ENCODE results near the gene POLR2H.

The POLR2H gene

GRCh38 chr3:184387174-184387714, 25.7 kb downstream of the POLR2H start:
- DNase-seq (ENCODE audit: low read depth), result no peak

DNA sequence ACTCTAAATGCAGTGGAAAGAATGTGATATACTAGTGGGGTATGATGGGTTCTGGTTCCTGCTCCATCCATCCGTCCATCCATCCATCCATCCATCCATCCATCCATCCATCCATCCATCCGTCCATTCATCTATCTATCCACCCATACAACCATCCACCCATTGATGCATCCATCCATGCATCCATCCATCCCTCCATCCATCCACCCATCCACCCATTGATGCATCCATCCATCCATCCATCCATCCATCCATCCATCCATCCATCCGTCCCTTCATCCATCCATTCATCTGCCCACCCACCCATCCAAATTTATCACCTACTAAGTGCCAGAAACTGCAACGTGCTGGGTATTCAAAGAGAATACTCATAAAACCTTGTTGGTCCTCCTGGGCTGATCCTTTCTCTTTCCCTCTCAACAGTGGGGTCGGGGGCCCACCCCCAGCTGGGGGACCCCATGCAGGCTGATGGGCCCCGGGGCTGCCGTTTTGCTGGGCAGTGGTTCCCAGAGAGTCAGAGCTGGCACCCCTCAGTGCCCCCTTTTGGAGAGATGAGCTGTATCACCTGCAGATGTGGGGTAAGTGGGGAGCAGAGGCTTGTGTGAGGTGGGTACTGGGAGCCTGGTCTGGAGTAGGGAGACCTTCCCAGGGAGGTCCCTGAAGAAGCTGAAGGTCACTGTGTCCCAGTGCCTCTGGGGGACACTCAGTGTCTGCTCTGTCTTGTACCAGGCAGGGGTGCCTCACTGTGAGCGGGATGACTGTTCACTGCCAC, 26.8 kb downstream of the POLR2H start:
- DNase-seq (ENCODE audit: low read depth), result no peak

DNA sequence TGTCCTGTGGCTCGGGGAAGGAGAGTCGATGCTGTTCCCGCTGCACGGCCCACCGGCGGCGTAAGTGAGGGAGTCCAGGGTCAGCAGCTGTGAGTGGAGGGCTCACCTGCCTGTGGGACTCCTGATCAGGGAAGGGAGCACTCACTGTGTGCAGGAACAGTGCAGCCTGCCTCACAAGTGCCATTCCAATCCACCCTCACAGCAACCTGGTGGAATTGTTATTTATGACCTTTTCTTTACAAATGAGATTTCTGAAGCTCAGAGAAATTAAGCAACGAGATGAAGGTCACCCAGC, 27.4 kb downstream of the POLR2H start:
- DNase-seq (ENCODE audit: low read depth), result no peak

DNA sequence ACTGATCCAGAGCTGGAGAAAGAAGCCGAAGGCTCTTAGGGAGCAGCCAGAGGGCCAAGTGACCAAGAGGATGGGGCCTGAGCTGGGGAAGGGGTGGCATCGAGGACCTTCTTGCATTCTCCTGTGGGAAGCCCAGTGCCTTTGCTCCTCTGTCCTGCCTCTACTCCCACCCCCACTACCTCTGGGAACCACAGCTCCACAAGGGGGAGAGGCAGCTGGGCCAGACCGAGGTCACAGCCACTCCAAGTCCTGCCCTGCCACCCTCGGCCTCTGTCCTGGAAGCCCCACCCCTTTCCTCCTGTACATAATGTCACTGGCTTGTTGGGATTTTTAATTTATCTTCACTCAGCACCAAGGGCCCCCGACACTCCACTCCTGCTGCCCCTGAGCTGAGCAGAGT, 27.9 kb downstream of the POLR2H start:
- DNase-seq (ENCODE audit: low read depth), result no peak

DNA sequence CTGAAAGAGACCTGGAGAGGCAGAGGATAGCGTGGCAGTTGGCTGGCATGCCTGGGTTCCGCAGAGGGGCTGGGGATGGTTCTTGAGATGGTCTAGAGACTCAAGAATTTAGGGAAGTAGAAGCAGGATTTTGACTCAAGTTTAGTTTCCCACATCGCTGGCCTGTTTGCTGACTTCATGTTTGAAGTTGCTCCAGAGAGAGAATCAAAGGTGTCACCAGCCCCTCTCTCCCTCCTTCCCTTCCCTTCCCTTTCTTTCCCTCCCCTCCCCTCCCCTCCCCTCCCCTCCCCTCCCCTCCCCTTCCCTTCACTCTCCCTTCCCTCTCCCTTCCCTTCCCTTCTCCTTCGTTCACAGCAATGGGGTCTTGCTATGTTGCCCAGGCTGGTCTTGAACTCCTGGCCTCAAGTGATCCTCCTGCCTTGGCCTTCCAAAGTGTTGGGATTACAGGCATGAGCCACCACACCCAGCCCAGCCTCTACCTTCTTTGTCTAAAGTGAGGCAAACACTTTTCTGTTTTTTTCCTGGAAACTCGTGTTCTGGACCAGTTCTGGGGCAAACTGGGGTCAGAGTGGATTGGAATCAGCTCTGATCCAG, 28.5 kb downstream of the POLR2H start:
- DNase-seq (ENCODE audit: low read depth), result no peak

DNA sequence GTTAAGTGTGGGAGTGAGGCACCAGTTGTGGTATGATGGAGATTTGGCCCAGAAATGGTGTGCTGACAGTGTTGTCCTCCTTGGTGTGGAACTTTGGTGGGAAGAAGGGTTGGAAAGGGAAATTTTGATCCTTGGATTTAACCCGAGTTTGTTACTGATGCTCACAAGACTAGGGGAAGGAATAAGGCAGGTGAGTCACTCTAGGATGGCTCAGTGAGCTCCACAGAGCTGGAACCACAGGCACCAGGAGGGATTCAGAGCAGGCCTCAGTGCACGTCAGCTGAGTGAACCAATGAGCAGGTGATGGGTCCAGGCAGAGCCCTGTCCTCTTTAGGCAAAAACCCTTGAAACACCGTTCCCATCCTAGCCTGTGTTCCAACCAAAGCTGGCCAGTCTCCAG, 29.8 kb downstream of the POLR2H start:
- no peak for DNase-seq (ENCODE audit: low read depth)

DNA sequence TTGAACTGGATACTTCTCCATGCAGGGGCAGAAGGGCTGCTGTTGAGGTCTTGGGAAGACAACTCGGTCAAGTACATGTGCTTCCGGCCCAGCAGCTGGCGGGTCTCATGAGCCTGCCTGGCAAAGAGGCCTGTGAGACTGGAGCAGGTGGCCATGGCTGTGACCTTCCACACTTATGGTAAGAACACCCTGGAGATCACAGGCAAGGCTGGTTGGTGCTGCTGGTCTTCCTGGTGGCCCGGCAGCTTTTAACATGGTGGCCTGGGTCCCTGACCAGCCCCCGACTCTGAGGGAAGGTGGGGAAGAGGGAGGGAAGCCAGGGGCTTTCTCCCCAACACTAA, 33.8 kb downstream of the POLR2H start:
- no peak for DNase-seq (ENCODE audit: low read depth)

DNA sequence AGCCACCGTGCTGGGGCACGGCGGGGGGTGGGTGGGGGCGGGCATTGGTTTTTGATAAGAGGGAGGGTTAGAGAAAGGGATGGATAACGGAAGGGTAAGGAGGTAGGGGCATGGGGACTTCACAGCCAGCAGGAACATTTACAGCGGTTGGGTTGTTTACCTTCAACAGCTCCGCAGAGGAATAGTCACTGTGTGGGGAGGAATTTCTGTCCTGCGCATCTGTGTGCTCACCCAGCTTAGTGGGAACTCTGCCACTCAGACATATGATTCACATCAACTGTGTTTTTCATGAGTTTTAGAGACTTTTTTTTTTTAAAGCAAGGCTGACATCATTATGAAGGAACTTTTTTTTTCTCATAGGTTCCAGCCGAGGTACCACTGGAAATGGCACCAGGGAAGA, 37.9 kb downstream of the POLR2H start:
- DNase-seq (ENCODE audit: low read depth), result no peak

DNA sequence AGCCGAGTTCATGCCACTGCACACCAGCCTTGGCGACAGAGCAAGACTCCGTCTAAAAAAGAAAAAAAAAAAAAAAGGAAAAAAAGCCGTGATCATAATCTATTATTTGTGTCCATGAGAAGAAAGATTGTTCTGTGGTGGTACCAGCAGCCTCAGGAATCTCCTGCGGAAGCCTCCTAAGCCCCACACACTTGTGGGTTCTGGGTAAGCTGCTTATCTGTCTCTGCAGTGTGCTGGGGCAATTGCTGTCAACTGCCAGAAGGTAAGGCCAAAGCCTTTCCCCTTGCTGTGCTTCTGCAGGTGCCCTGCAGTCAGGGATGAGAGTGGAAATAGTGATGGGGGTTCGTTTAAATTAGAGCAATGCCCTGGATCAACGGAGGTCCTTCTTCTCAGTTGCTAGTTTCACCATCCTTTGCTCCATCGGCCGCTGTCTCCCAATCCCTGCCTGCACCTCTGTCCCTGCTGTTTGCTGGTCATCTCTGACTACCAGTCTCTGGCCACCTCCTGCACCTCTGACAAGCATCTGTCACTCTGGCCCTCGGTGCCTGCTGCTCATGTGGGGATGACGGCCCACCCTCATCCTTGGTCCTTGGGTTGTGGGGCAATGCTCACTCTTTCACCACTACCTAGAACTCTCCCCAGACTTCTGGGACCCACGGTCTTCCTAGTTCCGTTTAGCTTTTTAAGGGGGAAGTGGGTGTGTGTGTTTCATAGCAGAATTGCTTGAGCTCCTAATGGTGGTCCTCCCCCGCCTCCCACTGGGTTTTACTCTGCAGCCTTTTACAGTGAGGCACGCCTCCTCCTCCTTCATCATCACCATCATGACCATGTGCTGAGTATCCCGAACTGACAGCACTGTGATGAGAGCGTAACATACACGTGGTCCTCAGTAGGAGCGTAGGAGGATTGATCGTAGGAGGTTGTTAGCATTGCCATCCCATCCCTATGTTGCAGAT, 43.8 kb downstream of the POLR2H start:
- DNase-seq (ENCODE audit: low read depth), result no peak

- DNase-seq (ENCODE audit: low read depth), result no peak
Observed at GRCh38 chr3:184409331-184409926, 47.9 kb downstream of the POLR2H start.

- DNase-seq (ENCODE audit: low read depth), result no peak
Observed at GRCh38 chr3:184409946-184410500, 48.5 kb downstream of the POLR2H start.

DNA sequence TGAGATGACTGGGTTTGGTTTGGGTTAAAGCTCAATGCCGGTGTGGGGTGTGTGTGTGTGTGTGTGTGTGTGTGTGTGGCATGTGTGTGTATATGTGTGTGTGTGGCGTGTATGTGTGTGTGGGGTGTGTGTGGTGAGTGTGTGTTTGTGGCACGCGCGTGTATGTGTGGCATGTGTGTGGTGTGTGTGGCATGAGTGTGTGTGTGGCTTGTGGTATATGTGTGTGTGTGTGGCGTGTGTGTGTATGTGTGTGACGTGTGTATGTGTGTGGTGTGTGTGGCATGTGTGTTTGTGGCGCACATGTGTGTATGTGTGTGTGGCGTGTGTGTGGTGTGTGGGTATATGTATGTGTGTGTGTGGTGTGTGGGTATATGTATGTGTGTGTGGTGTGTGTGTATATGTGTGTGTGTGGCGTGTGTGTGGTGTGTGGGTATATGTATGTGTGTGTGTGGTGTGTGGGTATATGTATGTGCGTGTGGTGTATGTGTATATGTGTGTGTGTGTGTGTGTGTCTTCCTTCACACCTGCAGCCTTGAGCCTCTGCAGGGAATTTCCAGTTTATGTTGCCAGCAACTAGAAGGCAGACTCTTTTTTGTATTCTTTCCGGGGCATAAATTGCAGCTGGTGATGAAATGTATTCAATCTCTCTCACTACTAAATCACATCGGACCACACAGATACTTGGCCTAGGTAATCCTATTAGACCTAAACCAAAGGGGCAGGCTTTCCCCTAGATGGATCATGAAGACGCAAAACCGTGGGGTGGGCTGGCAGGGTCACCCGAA, 53.1 kb downstream of the POLR2H start:
- DNase-seq (ENCODE audit: low read depth), result no peak

DNA sequence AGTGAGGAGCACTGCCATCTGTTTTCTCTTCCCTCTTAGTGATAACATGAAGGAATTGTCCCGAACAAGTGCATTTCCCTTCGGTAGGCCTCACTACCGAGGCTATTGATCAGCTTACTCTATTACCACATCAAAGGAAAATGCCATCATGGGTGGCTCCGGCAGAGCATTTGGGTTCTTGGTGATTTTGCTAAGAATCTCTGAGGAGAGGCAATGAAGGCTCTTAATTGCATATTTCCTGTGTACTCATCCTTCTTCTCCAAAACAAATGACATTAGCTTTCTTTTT, 53.6 kb downstream of the POLR2H start:
- no peak for DNase-seq (ENCODE audit: low read depth)

DNA sequence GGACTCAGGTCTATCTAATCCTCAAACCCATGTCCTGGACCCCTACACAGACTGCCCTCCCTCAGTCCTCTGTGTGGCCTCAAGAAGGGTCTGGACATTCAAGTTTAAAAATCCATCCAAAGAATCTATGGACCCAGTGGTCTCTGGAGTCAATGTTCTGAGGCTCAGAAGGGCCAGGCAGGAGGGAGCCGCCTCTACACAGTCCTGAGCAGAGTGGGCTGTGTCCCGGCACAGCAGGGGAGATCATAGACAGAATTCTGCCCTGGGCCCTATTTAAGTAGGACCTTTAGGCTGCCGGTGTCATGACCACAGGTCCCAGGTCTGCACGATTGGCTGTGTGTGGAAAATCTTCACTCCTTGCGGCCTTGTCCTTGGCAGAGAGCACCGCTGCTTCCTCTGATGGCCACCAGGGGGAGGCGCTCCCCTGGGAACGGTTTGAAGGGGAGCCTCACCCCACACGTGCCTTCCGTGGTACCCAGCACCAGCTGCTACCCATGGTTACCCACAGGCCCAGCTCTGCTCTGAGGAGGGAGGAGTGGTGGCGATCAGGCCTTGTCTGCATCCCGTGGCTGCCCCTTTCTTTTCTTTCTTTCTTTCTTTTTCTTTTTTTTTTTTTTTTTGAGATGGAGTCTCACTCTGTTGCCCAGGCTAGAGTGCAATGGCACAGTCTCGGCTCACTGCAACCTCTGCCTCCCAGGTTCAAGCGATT, 56.3 kb downstream of the POLR2H start:
- DNase-seq (ENCODE audit: low read depth), result peak; percentile 32
